ENCODE data around the gene NRROS.

Gene NRROS

GRCh38 chr3:196650740-196651311 is 11.3 kb downstream of the NRROS start:
- DNase-seq (ENCODE audit: low read depth) = no peak

DNA sequence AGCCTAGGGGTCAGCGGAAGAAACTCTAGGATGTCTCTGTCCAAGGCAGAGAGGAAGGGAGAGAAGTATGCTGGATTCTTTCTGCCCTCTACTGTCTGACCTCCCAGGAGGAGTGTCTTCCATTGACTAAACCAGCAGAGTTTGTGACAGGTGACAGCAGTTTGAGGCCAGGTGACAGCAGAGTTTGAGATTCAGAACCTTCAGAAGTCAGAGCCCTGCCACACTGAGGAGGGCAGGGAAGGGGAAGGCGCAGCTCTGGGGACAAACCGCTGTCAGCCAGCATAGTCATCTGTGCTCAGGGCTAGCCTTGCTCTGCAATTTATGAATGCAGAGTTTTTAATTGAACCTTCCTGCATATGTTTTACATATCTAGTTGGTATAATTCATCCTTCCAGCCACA is 12.3 kb downstream of the NRROS start:
- no peak for DNase-seq (ENCODE audit: low read depth)

DNA sequence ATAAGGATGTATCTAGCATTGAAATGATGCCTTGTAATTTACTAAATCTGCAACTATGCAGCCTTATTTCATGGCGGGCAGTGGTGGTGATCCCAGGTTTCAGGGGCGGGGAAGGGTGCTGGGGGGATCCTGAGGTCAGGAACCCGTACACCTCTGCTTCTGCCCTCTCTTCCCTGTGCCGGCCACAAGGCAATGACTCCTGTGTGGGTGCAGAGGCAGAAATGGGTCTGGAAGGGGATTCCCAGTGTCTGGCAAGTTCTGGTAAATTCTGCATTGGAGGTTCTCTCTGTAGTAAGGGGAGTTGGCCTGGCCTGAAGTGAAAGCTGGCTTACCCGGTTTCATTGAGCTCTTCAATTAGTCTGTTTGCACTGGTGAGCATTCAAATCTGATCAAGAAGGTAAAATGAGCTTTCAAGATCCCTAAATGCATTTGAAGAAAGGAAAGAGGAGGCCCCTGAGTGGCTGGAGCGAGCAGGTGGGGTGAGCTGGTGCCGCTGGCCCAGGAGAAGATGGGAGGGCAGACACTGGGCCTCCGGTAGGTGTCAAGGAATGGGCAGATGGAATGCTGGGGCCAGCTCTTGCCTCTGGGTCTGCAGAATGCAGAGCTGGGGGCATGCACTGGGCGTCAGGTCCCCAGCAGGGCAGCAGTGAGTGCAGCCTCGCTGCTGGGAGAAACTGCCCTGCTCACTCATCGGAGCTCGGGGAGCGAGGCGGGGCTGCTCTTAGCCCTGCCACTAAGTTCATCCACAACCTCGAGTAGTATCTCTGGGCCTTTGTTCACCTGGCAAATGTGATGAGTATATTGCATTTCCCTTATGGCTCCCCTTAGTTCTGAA is 13.7 kb downstream of the NRROS start:
- DNase-seq (ENCODE audit: low read depth) = no peak

- DNase-seq (ENCODE audit: low read depth) = no peak
Observed at GRCh38 chr3:196654006-196654734, 14.7 kb downstream of the NRROS start.

- no peak for DNase-seq (ENCODE audit: low read depth)
Observed at GRCh38 chr3:196654735-196655090, 15.2 kb downstream of the NRROS start.

- no peak for DNase-seq (ENCODE audit: low read depth)
Observed at GRCh38 chr3:196655496-196655895, 16.0 kb downstream of the NRROS start.

DNA sequence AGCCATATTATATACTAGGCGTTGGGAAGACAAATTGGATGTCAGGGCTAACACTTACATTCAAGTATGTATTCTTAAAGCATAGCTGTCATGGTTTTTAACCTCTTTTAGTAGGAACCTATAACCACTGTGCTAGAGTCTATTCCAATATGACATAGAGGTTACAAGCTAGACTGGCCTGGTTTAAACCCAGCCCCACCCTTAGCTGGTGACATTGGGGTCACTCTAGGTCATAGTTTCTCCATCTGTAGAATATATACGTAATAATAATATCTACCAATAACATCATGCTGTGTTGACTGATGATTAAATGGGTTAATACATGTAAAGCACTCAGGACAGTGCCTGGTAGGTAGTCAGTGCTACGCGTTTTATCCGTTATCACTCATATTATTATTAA is 16.7 kb downstream of the NRROS start:
- no peak for DNase-seq (ENCODE audit: low read depth)

DNA sequence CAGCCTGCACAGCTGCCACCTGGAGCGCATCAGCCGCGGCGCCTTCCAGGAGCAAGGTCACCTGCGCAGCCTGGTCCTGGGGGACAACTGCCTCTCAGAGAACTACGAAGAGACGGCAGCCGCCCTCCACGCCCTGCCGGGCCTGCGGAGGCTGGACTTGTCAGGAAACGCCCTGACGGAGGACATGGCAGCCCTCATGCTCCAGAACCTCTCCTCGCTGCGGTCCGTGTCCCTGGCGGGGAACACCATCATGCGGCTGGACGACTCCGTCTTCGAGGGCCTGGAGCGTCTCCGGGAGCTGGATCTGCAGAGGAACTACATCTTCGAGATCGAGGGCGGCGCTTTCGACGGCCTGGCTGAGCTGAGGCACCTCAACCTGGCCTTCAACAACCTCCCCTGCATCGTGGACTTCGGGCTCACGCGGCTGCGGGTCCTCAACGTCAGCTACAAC is 20.4 kb downstream of the NRROS start:
- DNase-seq (ENCODE audit: low read depth) = no peak

DNA sequence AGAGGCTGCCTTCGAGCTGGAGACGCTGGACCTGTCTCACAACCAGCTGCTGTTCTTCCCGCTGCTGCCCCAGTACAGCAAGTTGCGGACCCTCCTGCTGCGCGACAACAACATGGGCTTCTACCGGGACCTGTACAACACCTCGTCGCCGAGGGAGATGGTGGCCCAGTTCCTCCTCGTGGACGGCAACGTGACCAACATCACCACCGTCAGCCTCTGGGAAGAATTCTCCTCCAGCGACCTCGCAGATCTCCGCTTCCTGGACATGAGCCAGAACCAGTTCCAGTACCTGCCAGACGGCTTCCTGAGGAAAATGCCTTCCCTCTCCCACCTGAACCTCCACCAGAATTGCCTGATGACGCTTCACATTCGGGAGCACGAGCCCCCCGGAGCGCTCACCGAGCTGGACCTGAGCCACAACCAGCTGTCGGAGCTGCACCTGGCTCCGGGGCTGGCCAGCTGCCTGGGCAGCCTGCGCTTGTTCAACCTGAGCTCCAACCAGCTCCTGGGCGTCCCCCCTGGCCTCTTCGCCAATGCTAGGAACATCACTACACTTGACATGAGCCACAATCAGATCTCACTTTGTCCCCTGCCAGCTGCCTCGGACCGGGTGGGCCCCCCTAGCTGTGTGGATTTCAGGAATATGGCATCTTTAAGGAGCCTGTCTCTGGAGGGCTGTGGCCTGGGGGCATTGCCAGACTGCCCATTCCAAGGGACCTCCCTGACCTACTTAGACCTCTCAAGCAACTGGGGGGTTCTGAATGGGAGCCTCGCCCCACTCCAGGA is 21.1 kb downstream of the NRROS start:
- DNase-seq (ENCODE audit: low read depth) = no peak

- no peak for DNase-seq (ENCODE audit: low read depth)
Observed at GRCh38 chr3:196661400-196661799, 21.9 kb downstream of the NRROS start.

DNA sequence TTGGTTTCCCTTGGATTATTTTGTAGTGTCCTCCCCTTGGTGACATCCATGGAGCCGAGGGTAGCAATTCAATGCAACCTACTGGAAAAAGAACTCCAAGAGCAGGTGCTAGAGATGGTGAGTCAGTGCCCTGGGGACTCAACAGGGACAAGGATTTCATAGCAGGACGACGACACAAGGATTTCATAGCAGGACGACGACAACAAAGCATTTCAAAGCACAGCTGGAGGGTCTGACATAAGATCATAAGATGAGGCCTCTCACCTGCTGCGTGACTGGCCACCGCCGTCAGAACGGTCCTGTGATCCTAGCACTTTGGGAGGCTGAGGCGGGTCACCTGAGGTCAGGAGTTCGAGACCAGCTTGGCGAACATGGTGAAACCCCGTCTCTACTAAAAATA is 22.5 kb downstream of the NRROS start:
- DNase-seq (ENCODE audit: low read depth) = no peak

DNA sequence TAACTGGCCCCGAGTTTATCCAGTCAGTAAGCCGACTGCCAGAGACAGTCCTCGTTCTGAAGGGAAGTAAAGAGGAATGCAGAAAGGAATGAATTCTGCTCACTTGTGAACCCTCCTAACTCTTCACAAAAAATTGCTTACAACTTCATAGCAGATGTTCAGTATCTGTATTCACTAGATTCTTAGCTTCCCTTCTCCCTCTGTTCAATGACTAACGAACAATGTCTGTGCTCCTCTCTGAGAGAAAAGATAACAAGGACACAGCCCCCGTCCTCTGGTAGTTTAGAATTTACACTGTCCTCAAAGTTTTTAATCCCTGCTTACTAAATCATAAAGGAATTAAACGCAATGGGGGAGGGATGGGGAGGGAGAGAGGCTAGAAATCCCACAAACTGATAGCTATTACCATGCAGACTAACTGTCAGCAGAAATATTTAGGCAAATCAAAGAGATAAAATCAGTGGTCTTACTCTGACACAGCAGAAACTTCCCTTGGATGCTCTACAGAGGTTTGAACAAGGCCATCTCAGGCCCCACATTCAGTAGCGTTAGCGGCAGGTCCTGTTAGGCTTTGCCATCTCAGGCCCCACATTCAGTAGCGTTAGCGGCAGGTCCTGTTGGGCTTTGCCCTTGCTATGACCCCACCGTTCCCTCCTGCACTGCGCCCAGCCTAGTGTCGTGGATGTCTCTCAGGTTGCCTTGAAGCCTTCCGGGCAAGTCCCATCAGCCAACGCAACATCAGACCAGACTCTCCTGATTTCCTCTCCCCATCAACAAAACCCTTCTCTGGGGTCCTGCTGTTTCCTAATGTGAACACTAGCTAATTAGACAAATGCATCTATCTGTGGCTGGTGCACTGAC is 23.4 kb downstream of the NRROS start:
- DNase-seq (ENCODE audit: low read depth) = no peak

GRCh38 chr3:196666001-196666867 is 26.7 kb downstream of the NRROS start:
- DNase-seq (ENCODE audit: low read depth) = no peak

DNA sequence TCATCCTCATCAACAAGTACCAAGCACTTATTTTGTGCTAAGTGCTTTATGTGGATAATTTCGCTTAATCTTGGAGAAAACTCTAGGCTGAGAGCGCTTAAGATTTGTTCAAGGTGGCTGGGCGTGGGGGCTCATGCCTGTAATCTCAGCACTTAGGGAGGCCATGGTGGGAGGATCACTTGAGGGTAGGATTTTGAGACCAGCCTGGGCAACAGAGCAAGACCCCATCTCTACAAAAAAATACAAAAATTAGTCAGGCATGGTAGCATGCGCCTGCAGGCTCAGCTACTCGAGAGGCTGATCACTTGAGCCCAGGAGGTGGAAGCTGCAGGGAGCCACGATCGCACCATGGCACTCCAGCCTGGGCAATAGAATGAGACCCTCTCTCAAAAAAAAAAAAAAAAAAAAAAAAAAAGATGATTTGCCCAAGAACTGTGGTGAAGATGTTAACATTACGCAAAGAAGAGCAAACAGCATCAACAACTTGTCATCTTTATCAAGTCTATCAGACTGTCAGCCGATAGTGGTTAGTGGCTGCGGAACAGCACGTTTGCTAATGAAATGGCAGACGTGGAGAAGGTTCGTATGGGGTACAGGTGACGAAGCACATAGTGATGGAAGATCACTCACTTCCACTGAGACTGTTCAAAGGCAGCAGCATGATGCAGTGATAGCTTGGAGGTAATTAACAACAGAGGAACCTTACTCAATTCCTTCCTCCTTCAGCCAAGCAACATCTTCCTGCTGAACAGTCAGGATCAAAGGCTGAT is 27.7 kb downstream of the NRROS start:
- no peak for DNase-seq (ENCODE audit: low read depth)

DNA sequence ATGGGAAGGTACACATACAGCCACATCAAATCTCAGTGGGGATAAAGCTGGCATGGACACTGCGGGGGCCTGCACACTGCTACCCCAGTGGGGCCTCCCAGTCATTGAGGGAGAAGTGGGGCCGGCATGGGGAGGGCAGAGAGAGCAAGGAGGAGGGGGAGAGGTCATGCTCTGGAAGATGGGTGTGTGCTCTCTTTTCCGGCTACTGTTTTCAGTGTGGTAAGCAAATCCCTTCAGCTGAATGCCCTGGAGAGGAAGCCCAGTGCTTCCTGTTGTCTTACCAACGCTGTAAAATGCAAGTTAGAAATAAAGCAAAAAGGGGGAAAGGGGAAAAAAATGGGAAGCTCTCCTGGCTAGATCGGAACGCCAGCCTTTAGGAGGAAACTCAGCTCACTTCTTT is 30.8 kb downstream of the NRROS start:
- DNase-seq (ENCODE audit: low read depth) = no peak

DNA sequence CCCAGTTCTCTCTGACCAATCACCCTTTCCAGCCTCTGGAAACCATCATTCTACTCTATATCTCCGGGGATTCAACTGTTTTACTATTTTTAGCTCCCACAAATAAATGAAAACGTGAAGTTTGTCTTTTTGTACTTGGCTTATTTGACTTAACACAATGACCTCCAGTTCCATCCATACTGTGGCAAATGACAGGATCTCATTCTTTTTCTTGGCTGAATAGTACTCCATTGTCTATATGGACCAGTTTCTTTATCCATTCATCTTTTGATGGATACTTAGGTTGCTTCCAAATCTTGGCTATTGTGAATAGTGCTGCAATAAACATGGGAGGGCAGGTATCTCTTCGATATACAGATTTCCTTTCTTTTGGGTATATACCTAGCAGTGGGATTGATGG is 34.1 kb downstream of the NRROS start:
- DNase-seq (ENCODE audit: low read depth) = no peak

GRCh38 chr3:196677353-196677752 is 37.9 kb downstream of the NRROS start:
- DNase-seq (ENCODE audit: low read depth) = no peak

DNA sequence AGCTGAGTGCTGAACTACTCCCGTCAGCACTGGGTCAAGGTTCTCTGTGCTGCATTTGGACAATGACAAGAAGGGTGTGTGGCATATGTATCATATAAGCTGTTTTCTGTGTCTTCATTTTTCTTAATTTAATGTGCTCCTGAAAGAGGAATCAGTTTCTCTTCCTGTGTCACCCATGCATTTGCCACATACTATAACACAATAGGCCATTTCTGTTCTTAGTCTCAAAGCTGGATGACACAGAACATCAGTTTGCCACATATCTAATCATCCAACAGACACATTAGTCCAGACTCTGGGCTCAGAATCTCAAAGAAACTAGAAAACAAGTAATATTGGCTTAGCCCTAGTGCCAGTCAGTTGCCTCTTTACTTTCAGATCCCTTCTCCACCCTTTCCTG is 38.4 kb downstream of the NRROS start:
- no peak for DNase-seq (ENCODE audit: low read depth)

DNA sequence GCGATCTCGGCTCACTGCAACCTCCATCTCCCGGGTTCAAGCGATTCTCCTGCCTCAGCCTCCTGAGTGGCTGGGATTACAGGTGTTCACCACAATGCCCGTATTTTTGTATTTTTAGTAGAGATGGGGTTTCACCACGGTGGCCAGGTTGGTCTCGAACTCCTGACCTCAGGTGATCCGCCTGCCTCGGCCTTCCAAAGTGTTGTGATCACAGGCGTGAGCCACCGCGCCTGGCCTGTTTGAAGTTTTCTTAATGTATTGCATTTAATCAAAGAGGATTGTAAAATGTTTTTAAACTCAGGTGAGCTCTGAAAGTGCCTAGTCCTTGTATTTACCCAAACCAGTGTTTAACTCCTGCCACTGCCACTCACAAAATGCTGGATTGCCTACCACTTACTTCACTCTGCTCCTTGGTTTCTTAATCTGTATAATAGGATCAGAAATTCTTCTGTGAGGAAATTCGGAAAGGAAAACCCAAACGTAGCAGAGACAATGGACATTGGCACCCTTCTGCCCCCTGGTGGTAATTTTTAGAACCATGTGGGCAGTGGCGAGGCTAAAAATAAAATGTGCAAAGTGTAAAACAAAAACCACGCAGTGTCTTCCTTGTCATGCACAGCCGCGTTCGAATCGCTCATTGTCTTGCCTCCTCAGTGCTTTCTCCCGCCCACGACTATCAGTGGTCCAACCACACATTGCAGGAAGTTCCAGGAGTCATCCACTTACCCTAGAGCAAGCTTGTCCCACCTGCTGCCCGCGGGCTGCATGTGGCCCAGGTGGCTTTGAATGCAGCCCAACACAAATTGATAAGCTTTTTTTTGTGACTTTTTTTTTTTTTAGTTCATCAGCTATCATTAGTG is 45.3 kb downstream of the NRROS start:
- DNase-seq (ENCODE audit: low read depth) = peak; percentile 46

Data from T follicular helper cell (primary cell).